ENCODE data around the gene GNMT.

GRCh38 chr6:42935322-42935721 is 25.2 kb upstream of the GNMT start:
- TF ChIP-seq CTCF (conservative IDR thresholded peaks at IDR 0.05 in 1 of 2, IDR thresholded peaks at IDR 0.05 in 1 of 2; ENCODE audit: low read depth in 1 of 2, low read length in 2 of 2) (no peak), EZH2 (IDR thresholded peaks at IDR 0.05; ENCODE audit: low read length, missing control alignments) (no peak)
